ENCODE data around the gene GARIN5B.

GRCh38 chr19:55347442-55348009 is 15.5 kb downstream of the GARIN5B start:
- no peak for TF ChIP-seq CTCF (IDR thresholded peaks at IDR 0.05)
- TF ChIP-seq POLR2A (IDR thresholded peaks at IDR 0.05), result no peak

Data from prostate gland (tissue), 2 donors.